ENCODE results near the gene TBK1.
A peak's percentile ranks its signal among the peaks of the same experiment; 100 is the strongest.
"Not testable (repeated sequence)": the region's sequence is repeated elsewhere in the genome, so short reads cannot be mapped to it uniquely, and the experiment has no call there.

TBK1 gene

DNA sequence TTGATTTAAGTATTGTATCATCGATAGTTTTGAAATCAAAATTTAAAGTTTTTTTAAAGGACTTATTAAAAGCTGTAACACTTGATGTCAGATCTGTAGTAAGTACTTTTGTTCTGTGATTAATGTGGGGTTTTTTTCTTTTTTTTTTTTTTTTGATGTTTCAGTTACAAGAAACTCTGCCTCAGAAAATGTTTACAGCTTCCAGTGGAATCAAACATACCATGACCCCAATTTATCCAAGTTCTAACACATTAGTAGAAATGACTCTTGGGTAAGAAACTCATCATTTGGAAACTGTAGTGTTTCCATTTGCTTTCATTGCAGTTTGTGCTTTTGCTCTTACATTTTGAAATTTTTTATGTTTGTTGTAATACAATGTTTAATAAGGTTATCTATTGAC is 45.6 kb downstream of the TBK1 start:
- DNase-seq (ENCODE audit: low spot score) = no peak

DNA sequence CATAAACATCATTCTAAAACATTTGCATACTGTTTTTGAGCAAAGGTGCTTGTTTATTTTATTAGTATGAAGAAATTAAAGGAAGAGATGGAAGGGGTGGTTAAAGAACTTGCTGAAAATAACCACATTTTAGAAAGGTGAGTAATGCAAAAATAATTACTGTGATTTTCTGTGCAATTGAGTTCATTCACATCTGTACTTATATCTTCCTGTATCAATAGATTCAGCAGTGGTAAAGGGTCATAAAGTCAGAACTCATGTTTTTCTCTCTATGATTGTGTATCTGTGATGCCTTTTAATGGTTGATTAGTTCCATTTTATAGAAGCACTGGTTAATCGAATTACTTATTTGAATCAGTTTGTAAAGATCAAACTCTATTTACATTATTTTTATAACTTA is 46.0 kb downstream of the TBK1 start:
- DNase-seq (ENCODE audit: low spot score) = no peak

GRCh38 chr12:64500394-64500793 is 48.5 kb downstream of the TBK1 start:
- DNase-seq (ENCODE audit: low spot score) = peak; percentile 53

DNA sequence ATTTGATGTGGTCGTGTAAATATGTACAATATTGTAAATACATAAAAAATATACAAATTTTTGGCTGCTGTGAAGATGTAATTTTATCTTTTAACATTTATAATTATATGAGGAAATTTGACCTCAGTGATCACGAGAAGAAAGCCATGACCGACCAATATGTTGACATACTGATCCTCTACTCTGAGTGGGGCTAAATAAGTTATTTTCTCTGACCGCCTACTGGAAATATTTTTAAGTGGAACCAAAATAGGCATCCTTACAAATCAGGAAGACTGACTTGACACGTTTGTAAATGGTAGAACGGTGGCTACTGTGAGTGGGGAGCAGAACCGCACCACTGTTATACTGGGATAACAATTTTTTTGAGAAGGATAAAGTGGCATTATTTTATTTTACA is 49.6 kb downstream of the TBK1 start:
- DNase-seq (ENCODE audit: low spot score) = no peak

DNA sequence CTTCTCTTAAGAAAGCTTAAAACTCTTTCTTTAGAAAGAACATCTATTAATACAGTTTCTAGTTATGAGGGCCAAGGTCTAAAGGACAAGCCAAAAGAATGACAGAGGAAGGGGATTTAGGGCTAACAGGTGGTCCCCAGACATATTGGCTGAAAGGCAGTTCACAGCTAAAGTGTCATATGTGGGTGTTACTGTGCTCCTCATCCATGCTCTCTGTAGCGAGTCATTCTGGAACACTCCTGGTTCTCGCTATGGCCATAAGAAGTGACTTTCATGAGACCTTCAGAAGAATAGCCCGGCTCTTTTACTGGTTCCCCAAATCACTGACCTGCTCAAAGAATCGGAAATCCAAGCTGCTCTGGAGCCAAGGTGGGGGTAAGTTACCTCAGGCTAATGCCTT is 55.0 kb downstream of the TBK1 start:
- DNase-seq (ENCODE audit: low spot score) = no peak

DNA sequence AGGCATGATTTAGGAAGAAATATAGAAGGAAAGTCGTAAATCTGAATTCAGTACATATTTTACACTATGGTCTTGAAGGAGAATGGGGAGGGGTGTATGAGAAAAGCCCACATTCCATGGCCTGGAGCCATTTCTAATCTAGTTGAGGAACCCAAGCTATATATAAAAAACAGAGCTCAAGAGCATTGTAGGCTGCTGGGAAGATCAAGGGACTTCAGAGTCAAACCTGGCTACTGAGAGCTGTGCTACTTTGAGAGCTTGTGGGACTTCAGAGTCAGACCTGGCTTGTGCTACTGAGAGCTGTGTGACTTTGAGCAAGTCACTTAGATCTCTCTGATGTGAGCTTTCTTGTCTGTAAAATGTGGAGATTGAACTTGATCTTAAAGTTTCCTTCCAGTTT is 58.7 kb downstream of the TBK1 start:
- DNase-seq (ENCODE audit: low spot score) = no peak

DNA sequence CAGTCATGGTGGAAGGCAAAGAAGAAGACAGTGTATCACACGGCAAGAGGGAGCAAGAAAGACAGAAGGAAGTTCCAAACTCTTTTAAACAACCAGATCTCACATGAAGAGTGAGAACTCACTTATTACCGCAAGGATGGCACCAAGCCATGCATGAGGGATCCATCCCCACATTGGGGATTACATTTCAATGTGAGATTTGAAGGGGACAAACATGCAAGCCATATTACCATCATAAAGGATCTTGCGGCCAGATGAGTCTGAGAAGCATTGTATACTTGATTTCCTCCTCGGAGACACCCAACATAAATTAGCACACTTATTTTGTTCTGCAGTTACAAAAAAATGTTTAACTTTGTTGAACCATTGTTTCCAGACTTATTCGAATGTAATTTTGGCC is 66.5 kb downstream of the TBK1 start:
- DNase-seq (ENCODE audit: low spot score) = no peak

GRCh38 chr12:64521833-64522232 is 69.9 kb downstream of the TBK1 start:
- DNase-seq (ENCODE audit: low spot score) = no peak

GRCh38 chr12:64522316-64522715 is 70.4 kb downstream of the TBK1 start:
- DNase-seq (ENCODE audit: low spot score) = no peak

DNA sequence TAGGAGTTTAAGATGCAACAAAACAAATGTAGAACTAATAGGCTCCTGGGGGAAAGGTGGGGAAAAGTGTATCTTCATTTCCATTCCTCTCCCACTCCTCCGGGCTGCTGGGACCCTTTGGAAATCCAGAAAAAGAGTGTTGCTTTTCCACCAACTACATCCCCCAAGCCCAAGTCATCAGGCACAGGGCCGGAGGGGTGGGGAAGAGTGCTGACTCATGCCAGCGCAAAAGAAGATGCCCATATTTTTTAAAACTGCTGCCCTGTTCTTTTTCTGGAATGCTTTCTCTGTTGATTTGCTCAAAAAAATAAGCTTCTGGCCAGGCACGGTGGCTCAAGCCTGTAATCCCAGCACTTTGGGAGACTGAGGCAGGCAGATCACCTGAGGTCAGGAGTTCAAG is 70.9 kb downstream of the TBK1 start:
- DNase-seq (ENCODE audit: low spot score) = no peak

DNA sequence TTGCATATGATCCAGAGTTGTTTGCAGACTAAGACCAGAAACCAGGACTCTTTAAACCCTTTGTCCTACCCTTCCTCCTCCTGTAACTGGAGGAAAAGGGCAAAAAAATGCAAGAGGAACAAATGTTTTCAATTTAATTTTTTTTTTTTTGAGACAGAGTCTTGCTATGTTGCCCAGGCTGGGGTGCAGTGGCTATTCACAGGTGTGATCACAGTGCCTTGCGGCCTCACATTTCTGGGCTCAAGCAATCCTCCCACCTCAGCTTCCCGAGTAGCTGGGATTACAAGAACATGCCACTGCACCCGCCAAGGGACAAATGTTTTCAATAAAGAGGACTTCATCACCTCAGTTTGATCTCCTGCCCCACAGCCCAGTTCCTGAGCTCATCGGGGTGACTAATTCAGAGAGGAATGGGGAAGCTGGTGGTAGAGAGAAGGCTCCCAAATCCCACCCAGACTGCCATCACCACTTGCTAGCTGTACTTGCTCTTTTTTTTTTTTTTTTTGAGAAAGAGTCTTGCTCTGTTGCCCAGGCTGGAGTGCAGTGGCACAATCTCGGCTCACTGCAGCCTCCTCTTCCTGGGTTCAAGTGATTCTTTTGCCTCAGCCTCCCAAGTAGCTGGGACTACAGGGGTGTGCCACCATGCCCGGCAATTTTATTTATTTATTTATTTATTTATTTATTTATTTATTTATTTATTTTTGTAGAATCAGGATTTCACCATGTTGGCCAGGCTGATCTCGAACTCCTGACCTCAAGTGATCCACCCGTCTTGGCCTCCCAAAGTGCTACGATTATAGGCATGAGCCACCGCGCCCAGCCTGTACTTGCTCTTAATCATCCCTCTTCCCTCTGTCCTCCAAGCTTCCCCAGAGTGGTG is 71.9 kb downstream of the TBK1 start:
- not testable (repeated sequence) for DNase-seq (ENCODE audit: low spot score)

DNA sequence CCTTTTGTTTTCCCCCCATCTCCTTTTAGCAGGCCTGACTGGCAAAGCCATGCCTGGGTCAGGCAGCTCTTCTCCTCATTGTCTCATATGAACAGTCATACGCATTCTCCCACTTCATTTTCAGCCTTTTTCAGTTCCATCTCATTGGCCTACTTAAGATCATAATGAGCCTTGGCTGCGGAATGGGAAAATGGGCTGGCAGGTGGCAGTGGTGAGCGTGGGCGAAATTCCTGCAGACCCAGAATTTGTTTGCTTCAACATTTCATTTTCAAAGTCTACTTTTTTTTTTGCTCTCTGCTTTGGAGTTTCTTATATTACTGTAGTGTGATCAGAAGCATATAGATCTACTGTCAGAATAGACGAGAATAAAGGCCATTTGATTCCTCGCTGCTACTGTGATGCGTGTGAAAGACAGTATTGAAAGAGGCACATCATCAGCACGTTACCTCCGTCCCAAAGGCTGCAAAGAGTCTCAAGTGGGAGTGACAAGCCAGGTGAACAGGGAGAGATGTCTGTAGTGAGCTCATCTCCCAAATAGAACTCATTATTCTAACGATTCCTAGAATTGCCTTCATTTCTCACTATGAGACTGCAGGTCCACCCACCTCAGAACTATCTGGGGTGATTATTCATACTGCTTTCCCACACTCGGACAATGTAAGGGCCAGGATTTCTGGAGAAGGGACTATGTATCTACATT is 73.7 kb downstream of the TBK1 start:
- no peak for DNase-seq (ENCODE audit: low spot score)

DNA sequence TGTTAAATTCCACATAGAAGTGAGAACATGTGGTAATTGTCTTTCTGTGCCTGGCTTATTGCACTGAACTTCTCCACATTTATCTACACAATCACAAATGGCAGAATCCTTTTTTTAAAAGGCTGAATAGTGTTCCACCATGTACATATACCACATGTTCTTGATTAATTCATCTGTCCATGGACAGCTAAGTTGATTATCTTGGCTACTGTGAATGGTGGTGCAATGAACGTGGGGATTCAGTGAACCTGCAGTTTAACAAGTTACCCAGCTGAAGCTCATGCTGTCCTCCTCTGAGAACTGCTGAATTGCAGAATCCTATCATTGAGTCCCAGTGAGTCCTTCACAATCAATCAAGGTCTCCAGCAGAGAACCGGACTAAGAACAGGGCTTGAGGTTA is 74.9 kb downstream of the TBK1 start:
- DNase-seq (ENCODE audit: low spot score) = no peak

- no peak for DNase-seq (ENCODE audit: low spot score)
Observed at GRCh38 chr12:64528616-64529015, 76.7 kb downstream of the TBK1 start.

DNA sequence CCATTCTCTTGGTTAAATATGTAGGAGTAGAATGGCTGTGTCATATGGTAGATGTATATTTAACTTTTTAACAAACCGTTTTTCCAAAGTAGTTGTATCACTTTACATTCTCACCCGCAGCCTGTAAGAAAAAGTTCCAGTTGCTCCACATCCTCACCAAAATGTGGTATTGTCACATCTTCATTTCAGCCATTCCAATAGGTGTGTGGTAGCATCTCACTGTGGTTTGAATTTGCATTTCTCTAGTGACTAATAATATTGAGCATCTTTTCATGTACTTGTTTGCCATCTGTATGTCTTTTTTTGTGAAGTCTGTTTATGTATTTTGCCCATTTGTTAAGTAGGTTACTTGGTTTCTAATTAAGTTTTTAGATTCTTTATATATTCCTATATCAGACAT is 78.6 kb downstream of the TBK1 start:
- DNase-seq (ENCODE audit: low spot score) = no peak

- DNase-seq (ENCODE audit: low spot score) = no peak
Observed at GRCh38 chr12:64531665-64532334, 79.9 kb downstream of the TBK1 start.

DNA sequence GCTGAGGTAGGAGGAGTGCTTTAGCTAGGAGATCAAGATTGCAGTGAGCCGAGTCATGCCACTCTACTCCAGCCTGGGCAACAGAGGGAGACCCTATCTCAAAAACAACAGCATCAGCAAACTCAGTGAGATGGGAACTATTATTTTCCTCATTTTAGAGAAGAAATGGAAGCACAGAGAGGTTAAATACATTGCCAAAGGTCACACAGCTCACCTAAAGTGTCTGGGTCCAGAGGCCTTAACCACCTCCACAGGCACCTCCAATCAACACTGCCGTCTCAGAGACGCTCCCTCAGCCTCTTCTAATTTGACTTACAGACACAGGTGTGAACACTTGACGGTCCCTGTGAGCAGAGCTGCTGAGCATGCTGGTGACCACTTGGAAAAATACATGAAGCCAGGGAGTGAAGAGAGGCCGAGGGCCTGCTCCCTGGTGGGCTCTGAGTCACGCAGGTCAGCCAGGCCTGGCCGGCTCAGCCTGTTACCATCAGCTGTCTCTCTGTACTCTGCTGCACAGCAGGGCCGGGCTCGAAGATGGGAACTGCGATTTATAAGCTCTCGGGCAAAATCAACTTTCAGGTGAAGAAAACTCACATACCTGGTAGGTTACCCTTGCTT is 80.9 kb downstream of the TBK1 start:
- DNase-seq (ENCODE audit: low spot score) = no peak

GRCh38 chr12:64534672-64535199 is 82.8 kb downstream of the TBK1 start:
- no peak for DNase-seq (ENCODE audit: low spot score)

DNA sequence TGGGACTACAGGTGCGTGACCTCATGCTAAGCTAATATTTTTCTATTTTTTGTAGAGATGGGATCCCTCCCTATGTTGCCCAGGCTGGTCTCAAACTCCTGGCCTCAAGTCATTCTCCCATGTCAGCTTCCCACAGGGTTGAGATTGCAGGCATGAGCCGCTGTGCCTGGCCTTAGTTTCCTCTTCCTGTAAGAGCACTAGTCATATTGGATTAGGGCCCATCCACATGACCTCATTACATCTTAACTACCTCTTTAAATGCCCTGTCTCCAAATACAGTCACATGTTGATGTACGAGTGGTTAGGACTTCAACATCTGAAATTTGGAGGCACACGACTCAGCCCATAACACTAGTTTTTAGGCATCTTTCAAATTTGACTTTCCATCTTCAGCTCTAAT is 86.2 kb downstream of the TBK1 start:
- no peak for DNase-seq (ENCODE audit: low spot score)

GRCh38 chr12:64542409-64543047 is 90.6 kb downstream of the TBK1 start:
- DNase-seq (ENCODE audit: low spot score) = not testable (repeated sequence)

DNA sequence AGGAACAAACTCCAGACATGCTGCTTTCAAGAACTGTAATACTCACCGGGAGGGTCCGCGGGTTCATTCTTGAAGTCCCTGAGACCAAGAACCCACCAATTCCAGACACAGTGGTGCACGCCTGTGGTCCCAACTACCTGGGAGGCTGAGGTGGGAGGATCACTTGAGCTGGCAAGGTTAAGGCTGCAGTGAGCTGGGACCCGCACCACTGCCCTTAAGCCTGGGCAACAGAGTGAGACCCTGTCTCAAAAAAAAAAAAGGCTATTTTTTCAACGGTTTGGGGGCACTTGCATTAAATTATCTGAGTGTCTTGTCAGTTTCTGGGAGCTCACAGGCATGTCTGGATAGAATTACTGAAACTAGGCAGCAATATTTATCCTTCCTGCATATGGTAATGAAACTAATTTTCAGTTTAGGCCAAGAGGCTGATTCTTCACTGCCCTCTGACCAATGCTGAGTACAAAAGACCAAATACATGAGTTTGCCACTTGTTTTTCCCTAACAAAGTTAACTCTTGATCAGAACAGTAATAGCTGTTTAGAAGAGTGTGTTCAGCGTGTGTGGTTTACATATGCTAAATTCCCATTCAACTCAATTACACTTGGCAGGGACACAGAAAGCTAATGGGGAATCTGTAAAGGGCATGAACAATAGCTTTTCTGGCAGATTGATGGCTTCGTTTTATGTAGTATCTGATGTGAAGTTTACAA is 92.6 kb downstream of the TBK1 start:
- DNase-seq (ENCODE audit: low spot score) = peak; percentile 19
